HEK293 (cell line): Measurements from ENCODE around the gene RPL10.

Source experiments
- CTCF ChIA-PET: fragments of 350-600 bp; formaldehyde crosslinking; extraction: SDS; loops from one replicate; lab custom pipeline; 2021; ENCODE audit warnings: antibody characterized with exemption; lab: Yijun Ruan, JAX
- POLR2A ChIA-PET: fragments of 300-600 bp; formaldehyde crosslinking; extraction: SDS; loops from one replicate; lab custom pipeline; 2020; ENCODE audit warnings: antibody characterized with exemption, inconsistent platforms; lab: Yijun Ruan, JAX
- H3K27ac ChIP-seq: fragments of 200-500 bp; sonication (Bioruptor generic); 2 replicates; pipeline ENCODE4 v1.5.1; 2014; ENCODE audit warnings: low read depth, low read length, control low read depth, inconsistent platforms; ENCODE audit errors: extremely low read depth
- H3K36me3 ChIP-seq, 2 experiments: fragments of 200-500 bp in 1 of 2; sonication (Bioruptor generic) in 1 of 2; 1 replicate in 1 of 2; 2 replicates in 1 of 2; pipeline ENCODE4 v1.5.1; 2014 to 2017; ENCODE audit warnings: inconsistent platforms in 2 of 2, low read length in 2 of 2; ENCODE audit not compliant: control insufficient read depth in 2 of 2, insufficient read depth in 1 of 2
- H3K4me1 ChIP-seq: fragments of 200-500 bp; sonication (Bioruptor generic); 2 replicates; pipeline ENCODE4 v1.5.1; 2014; ENCODE audit warnings: mild to moderate bottlenecking, low read length, inconsistent platforms; ENCODE audit not compliant: control insufficient read depth, insufficient read depth
- H3K4me3 ChIP-seq: 2 replicates; pipeline ENCODE4 v1.5.1; 2011; ENCODE audit warnings: low read depth, mild to moderate bottlenecking, control low read depth, low read length, moderate library complexity
- H3K9me3 ChIP-seq: fragments of 200-500 bp; sonication (Bioruptor generic); 2 replicates; pipeline ENCODE4 v1.5.1; 2014; ENCODE audit warnings: low read depth, low read length, inconsistent platforms; ENCODE audit not compliant: control insufficient read depth, insufficient read depth
- KLF16 ChIP-seq: fragments of 450-650 bp; formaldehyde crosslinking; IDR thresholded peaks from 2 replicates; pipeline ENCODE4 v1.5.1; 2017; ENCODE audit warnings: missing biosample characterization, missing genetic modification characterization
- REPIN1 ChIP-seq: fragments of 450-650 bp; formaldehyde crosslinking; IDR thresholded peaks from 2 replicates; pipeline ENCODE4 v1.5.1; 2017; ENCODE audit warnings: missing biosample characterization, missing genetic modification characterization, low read depth
- SETDB1 ChIP-seq: IDR thresholded peaks from one replicate; pipeline ENCODE4 v1.6.1; 2017; ENCODE audit warnings: mild to moderate bottlenecking, low read length, moderate library complexity, mixed read lengths; ENCODE audit not compliant: insufficient read length
- SP2 ChIP-seq: fragments of 450-650 bp; formaldehyde crosslinking; IDR thresholded peaks from 2 replicates; pipeline ENCODE4 v1.5.1; 2016; ENCODE audit warnings: missing biosample characterization, missing genetic modification characterization
- SP7 ChIP-seq: fragments of 450-650 bp; formaldehyde crosslinking; IDR thresholded peaks from 2 replicates; pipeline ENCODE4 v1.5.1; 2016; ENCODE audit warnings: missing biosample characterization, missing genetic modification characterization
- ZFP37 ChIP-seq: fragments of 450-650 bp; formaldehyde crosslinking; IDR thresholded peaks from 2 replicates; pipeline ENCODE4 v1.5.1; 2016; ENCODE audit warnings: missing biosample characterization, missing genetic modification characterization
- ZFP41 ChIP-seq: fragments of 450-650 bp; formaldehyde crosslinking; IDR thresholded peaks from 2 replicates; pipeline ENCODE4 v1.5.1; 2016; ENCODE audit warnings: missing biosample characterization, missing genetic modification characterization, borderline replicate concordance
- ZNF132 ChIP-seq: fragments of 450-650 bp; formaldehyde crosslinking; IDR thresholded peaks from 2 replicates; pipeline ENCODE4 v1.5.1; 2017; ENCODE audit warnings: missing biosample characterization, missing genetic modification characterization, borderline replicate concordance
- ZNF133 ChIP-seq: fragments of 450-650 bp; formaldehyde crosslinking; IDR thresholded peaks from 2 replicates; pipeline ENCODE4 v1.5.1; 2016; ENCODE audit warnings: missing biosample characterization, missing genetic modification characterization
- ZNF148 ChIP-seq: fragments of 450-650 bp; formaldehyde crosslinking; IDR thresholded peaks from 2 replicates; pipeline ENCODE4 v1.5.0; 2017; ENCODE audit warnings: missing biosample characterization, missing genetic modification characterization, borderline replicate concordance
- ZNF155 ChIP-seq: fragments of 450-650 bp; formaldehyde crosslinking; IDR thresholded peaks from 2 replicates; pipeline ENCODE4 v1.5.1; 2016; ENCODE audit warnings: missing biosample characterization, missing genetic modification characterization
- ZNF302 ChIP-seq: fragments of 450-650 bp; formaldehyde crosslinking; IDR thresholded peaks from 2 replicates; pipeline ENCODE4 v1.5.1; 2016; ENCODE audit warnings: missing biosample characterization, missing genetic modification characterization, low read depth
- ZNF311 ChIP-seq: fragments of 450-650 bp; formaldehyde crosslinking; IDR thresholded peaks from 2 replicates; pipeline ENCODE4 v1.5.1; 2017; ENCODE audit warnings: missing biosample characterization, missing genetic modification characterization, borderline replicate concordance
- ZNF335 ChIP-seq: fragments of 450-650 bp; formaldehyde crosslinking; conservative IDR thresholded peaks from 2 replicates; pipeline ENCODE4 v1.5.1; 2016; ENCODE audit warnings: missing biosample characterization, missing genetic modification characterization
- ZNF404 ChIP-seq: fragments of 450-650 bp; formaldehyde crosslinking; IDR thresholded peaks from 2 replicates; pipeline ENCODE4 v1.5.1; 2017; ENCODE audit warnings: missing biosample characterization, missing genetic modification characterization
- ZNF48 ChIP-seq: fragments of 450-650 bp; formaldehyde crosslinking; IDR thresholded peaks from 2 replicates; pipeline ENCODE4 v1.5.1; 2016; ENCODE audit warnings: missing biosample characterization, missing genetic modification characterization
- ZNF488 ChIP-seq: fragments of 450-650 bp; formaldehyde crosslinking; IDR thresholded peaks from 2 replicates; pipeline ENCODE4 v1.5.1; 2016; ENCODE audit warnings: missing biosample characterization, missing genetic modification characterization
- ZNF501 ChIP-seq: fragments of 450-650 bp; formaldehyde crosslinking; IDR thresholded peaks from 2 replicates; pipeline ENCODE4 v1.5.1; 2016; ENCODE audit warnings: missing biosample characterization, missing genetic modification characterization
- ZNF558 ChIP-seq: fragments of 450-650 bp; formaldehyde crosslinking; IDR thresholded peaks from 2 replicates; pipeline ENCODE4 v1.5.1; 2016; ENCODE audit warnings: missing biosample characterization, missing genetic modification characterization
- ZNF654 ChIP-seq: fragments of 450-650 bp; formaldehyde crosslinking; IDR thresholded peaks from 2 replicates; pipeline ENCODE4 v1.5.1; 2016; ENCODE audit warnings: low read depth, missing biosample characterization, missing genetic modification characterization
- ZNF658 ChIP-seq: fragments of 450-650 bp; formaldehyde crosslinking; IDR thresholded peaks from 2 replicates; pipeline ENCODE4; 2016; ENCODE audit warnings: missing biosample characterization, missing genetic modification characterization
- ZNF677 ChIP-seq: fragments of 450-650 bp; IDR thresholded peaks from 2 replicates; pipeline ENCODE4 v1.5.0; 2018; ENCODE audit warnings: missing biosample characterization, mild to moderate bottlenecking, missing genetic modification characterization, moderate library complexity
- ZNF843 ChIP-seq: fragments of 450-650 bp; formaldehyde crosslinking; IDR thresholded peaks from 2 replicates; pipeline ENCODE4 v1.5.1; 2016; ENCODE audit warnings: missing biosample characterization, missing genetic modification characterization
- ZSCAN23 ChIP-seq: fragments of 450-650 bp; formaldehyde crosslinking; IDR thresholded peaks from 2 replicates; pipeline ENCODE4 v1.5.1; 2016; ENCODE audit warnings: missing biosample characterization, missing genetic modification characterization
- ZXDB ChIP-seq: fragments of 450-650 bp; formaldehyde crosslinking; IDR thresholded peaks from 2 replicates; pipeline ENCODE4 v1.5.1; 2016; ENCODE audit warnings: missing biosample characterization, missing genetic modification characterization
- TF ChIP-seq, protein P1 (sequence below): fragments of 450-650 bp; formaldehyde crosslinking; IDR thresholded peaks from 2 replicates; pipeline ENCODE4 v1.5.1; 2016; ENCODE audit warnings: missing biosample characterization, missing genetic modification characterization
- TF ChIP-seq, protein P2 (sequence below): fragments of 450-650 bp; formaldehyde crosslinking; IDR thresholded peaks from 2 replicates; pipeline ENCODE4 v1.5.1; 2016; ENCODE audit warnings: missing biosample characterization, missing genetic modification characterization
- TF ChIP-seq, protein P3 (sequence below): fragments of 450-650 bp; formaldehyde crosslinking; optimal IDR thresholded peaks from 2 replicates; pipeline ENCODE3; 2016; ENCODE audit warnings: missing biosample characterization, mild to moderate bottlenecking, missing genetic modification characterization
- TF ChIP-seq, protein P4 (sequence below): fragments of 450-650 bp; formaldehyde crosslinking; IDR thresholded peaks from 2 replicates; pipeline ENCODE4 v1.5.1; 2017; ENCODE audit warnings: missing biosample characterization, missing genetic modification characterization

RPL10 gene

GRCh38 chrX:154371017-154371788, 27.0 kb upstream of the RPL10 start:
- POLR2A ChIA-PET: interaction anchor here (0.6 to 4.3 kb wide), 33 partner anchors 9 to 577 kb away, joined by 3 to 48 read pairs (median 5); partner anchors contain the start of genes ATP6AP1, DNASE1L1, EMD and FAM3A
- Histone ChIP-seq H3K4me3 (peak overlapping the region; percentile 68), H3K9me3 (no peaks in the 10 kb centered on the region), H3K36me3 (peaks cover 0 to 36% of the 10 kb centered on the region in 2 experiments; a peak in 1 of 3 replicates), H3K4me1 (peaks cover 16% of the 10 kb centered on the region), H3K27ac (peak overlapping the region; percentile 93)
- CTCF ChIA-PET: no interaction called here
- TF ChIP-seq ZNF843 (peak; percentile 64), ZNF133 (no peak), SP7 (tag by site-specific recombination) (peak; percentile 64), ZFP41 (no peak), ZNF488 (tag by site-specific recombination) (no peak), ZNF501 (peak; percentile 89), ZNF48 (tag by site-specific recombination) (no peak), ZNF677 (tag by site-specific recombination) (no peak), ZNF311 (tag by site-specific recombination) (no peak), ZNF658 (tag by site-specific recombination) (0 out of 2 replicates have a peak, but pooled peaks have one; percentile 31), ZXDB (tag by site-specific recombination) (peak; percentile 49), ZNF148 (tag by site-specific recombination) (no peak), ZNF654 (tag by site-specific recombination) (no peak), SETDB1 (no peak), ZNF558 (tag by site-specific recombination) (no peak), ZNF155 (tag by site-specific recombination) (no peak), KLF16 (peak; percentile 83; the same call in 1 of the 2 replicates), ZNF335 (tag by site-specific recombination) (no peak), ZNF404 (tag by site-specific recombination) (no peak), ZNF132 (tag by site-specific recombination) (no peak), ZFP37 (tag by site-specific recombination) (peak; percentile 57; the same call in 1 of the 2 replicates), ZNF302 (tag by site-specific recombination) (no peak), ZSCAN23 (tag by site-specific recombination) (no peak), REPIN1 (tag by site-specific recombination) (0 out of 2 replicates have a peak, but pooled peaks have one; percentile 50), SP2 (tag by site-specific recombination) (peak; percentile 80)
- TF ChIP-seq, protein P1, sequence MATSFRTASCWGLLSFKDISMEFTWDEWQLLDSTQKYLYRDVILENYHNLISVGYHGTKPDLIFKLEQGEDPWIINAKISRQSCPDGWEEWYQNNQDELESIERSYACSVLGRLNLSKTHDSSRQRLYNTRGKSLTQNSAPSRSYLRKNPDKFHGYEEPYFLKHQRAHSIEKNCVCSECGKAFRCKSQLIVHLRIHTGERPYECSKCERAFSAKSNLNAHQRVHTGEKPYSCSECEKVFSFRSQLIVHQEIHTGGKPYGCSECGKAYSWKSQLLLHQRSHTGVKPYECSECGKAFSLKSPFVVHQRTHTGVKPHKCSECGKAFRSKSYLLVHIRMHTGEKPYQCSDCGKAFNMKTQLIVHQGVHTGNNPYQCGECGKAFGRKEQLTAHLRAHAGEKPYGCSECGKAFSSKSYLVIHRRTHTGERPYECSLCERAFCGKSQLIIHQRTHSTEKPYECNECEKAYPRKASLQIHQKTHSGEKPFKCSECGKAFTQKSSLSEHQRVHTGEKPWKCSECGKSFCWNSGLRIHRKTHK (tag by site-specific recombination): no peak
- TF ChIP-seq, protein P2, sequence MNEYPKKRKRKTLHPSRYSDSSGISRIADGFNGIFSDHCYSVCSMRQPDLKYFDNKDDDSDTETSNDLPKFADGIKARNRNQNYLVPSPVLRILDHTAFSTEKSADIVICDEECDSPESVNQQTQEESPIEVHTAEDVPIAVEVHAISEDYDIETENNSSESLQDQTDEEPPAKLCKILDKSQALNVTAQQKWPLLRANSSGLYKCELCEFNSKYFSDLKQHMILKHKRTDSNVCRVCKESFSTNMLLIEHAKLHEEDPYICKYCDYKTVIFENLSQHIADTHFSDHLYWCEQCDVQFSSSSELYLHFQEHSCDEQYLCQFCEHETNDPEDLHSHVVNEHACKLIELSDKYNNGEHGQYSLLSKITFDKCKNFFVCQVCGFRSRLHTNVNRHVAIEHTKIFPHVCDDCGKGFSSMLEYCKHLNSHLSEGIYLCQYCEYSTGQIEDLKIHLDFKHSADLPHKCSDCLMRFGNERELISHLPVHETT: peak; percentile 66; the same call in 1 of the 2 replicates
- TF ChIP-seq, protein P3, sequence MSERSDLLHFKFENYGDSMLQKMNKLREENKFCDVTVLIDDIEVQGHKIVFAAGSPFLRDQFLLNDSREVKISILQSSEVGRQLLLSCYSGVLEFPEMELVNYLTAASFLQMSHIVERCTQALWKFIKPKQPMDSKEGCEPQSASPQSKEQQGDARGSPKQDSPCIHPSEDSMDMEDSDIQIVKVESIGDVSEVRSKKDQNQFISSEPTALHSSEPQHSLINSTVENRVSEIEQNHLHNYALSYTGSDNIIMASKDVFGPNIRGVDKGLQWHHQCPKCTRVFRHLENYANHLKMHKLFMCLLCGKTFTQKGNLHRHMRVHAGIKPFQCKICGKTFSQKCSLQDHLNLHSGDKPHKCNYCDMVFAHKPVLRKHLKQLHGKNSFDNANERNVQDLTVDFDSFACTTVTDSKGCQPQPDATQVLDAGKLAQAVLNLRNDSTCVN: peak; percentile 87
- TF ChIP-seq, protein P4, sequence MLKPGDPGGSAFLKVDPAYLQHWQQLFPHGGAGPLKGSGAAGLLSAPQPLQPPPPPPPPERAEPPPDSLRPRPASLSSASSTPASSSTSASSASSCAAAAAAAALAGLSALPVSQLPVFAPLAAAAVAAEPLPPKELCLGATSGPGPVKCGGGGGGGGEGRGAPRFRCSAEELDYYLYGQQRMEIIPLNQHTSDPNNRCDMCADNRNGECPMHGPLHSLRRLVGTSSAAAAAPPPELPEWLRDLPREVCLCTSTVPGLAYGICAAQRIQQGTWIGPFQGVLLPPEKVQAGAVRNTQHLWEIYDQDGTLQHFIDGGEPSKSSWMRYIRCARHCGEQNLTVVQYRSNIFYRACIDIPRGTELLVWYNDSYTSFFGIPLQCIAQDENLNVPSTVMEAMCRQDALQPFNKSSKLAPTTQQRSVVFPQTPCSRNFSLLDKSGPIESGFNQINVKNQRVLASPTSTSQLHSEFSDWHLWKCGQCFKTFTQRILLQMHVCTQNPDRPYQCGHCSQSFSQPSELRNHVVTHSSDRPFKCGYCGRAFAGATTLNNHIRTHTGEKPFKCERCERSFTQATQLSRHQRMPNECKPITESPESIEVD: no peak
